ENCODE results near the gene GPD2.

- TF ChIP-seq CTCF (optimal IDR thresholded peaks at IDR 0.05 in 1 of 3, IDR thresholded peaks at IDR 0.05 in 1 of 3, conservative IDR thresholded peaks at IDR 0.05 in 1 of 3; ENCODE audit: extremely low read depth in 1 of 3, insufficient read depth in 2 of 3, low read length in 3 of 3) (no peak), EZH2 (IDR thresholded peaks at IDR 0.05; ENCODE audit: low read length) (no peak)
These were observed 129.0 kb downstream of the GPD2 start for GRCh38 chr2:156565066-156565710.

All from keratinocyte (primary cell).